Panc1 (cell line): ENCODE data around the gene PKP2. TPM values are rescaled to one million over a fixed set of nuclear protein-coding genes. Genes with fewer than 3 reads are reported as not detected.

Source experiments
- ATAC-seq: fragments of 200-7000 bp; cut with Tn5 transposase; 2 replicates; pipeline ENCODE4 v1.9.1; 2020; ENCODE audit warnings: mild to moderate bottlenecking, moderate library complexity
- BruUV-seq: library from RNA; stranded (reverse); fragments of 400-500 nt; replicated peaks from 2 replicates; lab custom pipeline; 2021; lab: Mats Ljungman, UMichigan
- CTCF ChIA-PET: fragments of 300-600 bp; sonication (Branson Sonifier 250); formaldehyde crosslinking; loops from one replicate; lab custom pipeline; 2022; ENCODE audit warnings: antibody characterized with exemption; lab: Charles Lee
- POLR2A ChIA-PET: fragments of 300-600 bp; sonication (Branson Sonifier 250); formaldehyde crosslinking; loops from one replicate; lab custom pipeline; 2022; ENCODE audit warnings: antibody characterized with exemption; lab: Charles Lee
- DNase-seq: peaks from one replicate; pipeline ENCODE4 v3.0.0-alpha.2; 2010; ENCODE audit warnings: low read depth, low spot score
- H3K27ac ChIP-seq: 2 replicates; pipeline ENCODE4 v1.5.1; 2011; ENCODE audit warnings: mild to moderate bottlenecking, low read length, inconsistent platforms
- H3K27me3 ChIP-seq: fragments of 200-500 bp; sonication (Bioruptor generic); 2 replicates; pipeline ENCODE4 v1.6.0; 2014; ENCODE audit warnings: low read length, inconsistent platforms; ENCODE audit not compliant: control insufficient read depth, insufficient read depth
- H3K36me3 ChIP-seq: fragments of 200-500 bp; sonication (Bioruptor generic); 2 replicates; pipeline ENCODE4 v1.5.1; 2014; ENCODE audit warnings: inconsistent platforms, mild to moderate bottlenecking, low read length, moderate library complexity; ENCODE audit not compliant: control insufficient read depth, insufficient read depth
- H3K4me1 ChIP-seq: 2 replicates; pipeline ENCODE4 v1.5.1; 2011; ENCODE audit warnings: inconsistent platforms, mild to moderate bottlenecking, low read length, moderate library complexity; ENCODE audit not compliant: control insufficient read depth, insufficient read depth
- H3K4me3 ChIP-seq, 2 experiments: 2 replicates each; pipeline ENCODE4 v1.5.1; 2011 to 2012; ENCODE audit warnings: low read depth in 2 of 2, low read length in 2 of 2, mild to moderate bottlenecking in 2 of 2, inconsistent platforms in 1 of 2, moderate library complexity in 1 of 2
- H3K9me3 ChIP-seq: fragments of 200-500 bp; sonication (Bioruptor generic); 2 replicates; pipeline ENCODE4 v1.5.1; 2014; ENCODE audit warnings: low read depth, mild to moderate bottlenecking, inconsistent platforms, low read length, moderate library complexity; ENCODE audit not compliant: control insufficient read depth, insufficient read depth
- POLR2AphosphoS5 ChIP-seq: IDR thresholded peaks from 2 replicates; pipeline ENCODE4 v1.6.1; 2012; ENCODE audit warnings: mild to moderate bottlenecking, low read depth, low read length, moderate library complexity
- REST ChIP-seq, 2 experiments: IDR thresholded peaks; 2 replicates each; pipeline ENCODE4 v1.6.1; 2011 to 2012; ENCODE audit warnings: low read depth in 2 of 2, control low read depth in 1 of 2, low read length in 1 of 2, mild to moderate bottlenecking in 1 of 2, moderate library complexity in 1 of 2; ENCODE audit not compliant: insufficient read depth in 1 of 2
- SIN3A ChIP-seq: IDR thresholded peaks from 2 replicates; pipeline ENCODE4 v1.6.1; 2012; ENCODE audit warnings: low read depth, mild to moderate bottlenecking, low read length, moderate library complexity, borderline replicate concordance; ENCODE audit not compliant: insufficient read depth
- TCF7L2 ChIP-seq: IDR thresholded peaks from 2 replicates; pipeline ENCODE4 v1.6.1; 2011; ENCODE audit warnings: mild to moderate bottlenecking, low read depth, low read length, inconsistent platforms
- in situ Hi-C: cut with HindIII; loops from 2 replicates; pipeline ENCODE4 v1.10.0; 2016; ENCODE audit warnings: low sequenced_read_pairs, low pct_unique_long_range_greater_than_20kb
- intact Hi-C: fragments of 100-400 bp; cut with micrococcal nuclease; formaldehyde crosslinking; loops from one replicate; pipeline ENCODE4 v1.10.0; 2022; ENCODE audit not compliant: unreplicated experiment
- total RNA-seq: library from RNA; stranded (reverse); gene quantifications from one replicate; pipeline ENCODE4 v1.2.1, GENCODE V29; 2021; ENCODE audit not compliant: unreplicated experiment
- TF ChIP-seq, protein P1 (sequence below): fragments of 450-650 bp; IDR thresholded peaks from 2 replicates; pipeline ENCODE4 v1.5.1; 2017; ENCODE audit warnings: mild to moderate bottlenecking

Gene PKP2
- total RNA-seq, 1 experiment from 2014 or later: 2.2 TPM

- no peaks in the 10 kb centered on the region for H3K4me1 ChIP-seq
- H3K27me3 ChIP-seq: peaks cover 16% of the 10 kb centered on the region
- no peak for ATAC-seq
- no peaks in the 10 kb centered on the region for H3K36me3 ChIP-seq
- H3K27ac ChIP-seq: no peak overlapping the region
- DNase-seq: no peak
- POLR2A ChIA-PET: no interaction called here
- CTCF ChIA-PET: no interaction called here
- BruUV-seq: no TSS peak
- no peaks in the 10 kb centered on the region for H3K9me3 ChIP-seq
- in situ Hi-C loops (no loop called here), intact Hi-C loops (no loop called here)
- no peak overlapping the region for H3K4me3 ChIP-seq
- TF ChIP-seq TCF7L2 (no peak), POLR2AphosphoS5 (no peak), SIN3A (no peak), REST (IDR thresholded peaks at IDR 0.05; ENCODE audit: insufficient read depth in 1 of 2, low read depth in 2 of 2, low read length in 1 of 2) (no peak)
- TF ChIP-seq, protein P1, sequence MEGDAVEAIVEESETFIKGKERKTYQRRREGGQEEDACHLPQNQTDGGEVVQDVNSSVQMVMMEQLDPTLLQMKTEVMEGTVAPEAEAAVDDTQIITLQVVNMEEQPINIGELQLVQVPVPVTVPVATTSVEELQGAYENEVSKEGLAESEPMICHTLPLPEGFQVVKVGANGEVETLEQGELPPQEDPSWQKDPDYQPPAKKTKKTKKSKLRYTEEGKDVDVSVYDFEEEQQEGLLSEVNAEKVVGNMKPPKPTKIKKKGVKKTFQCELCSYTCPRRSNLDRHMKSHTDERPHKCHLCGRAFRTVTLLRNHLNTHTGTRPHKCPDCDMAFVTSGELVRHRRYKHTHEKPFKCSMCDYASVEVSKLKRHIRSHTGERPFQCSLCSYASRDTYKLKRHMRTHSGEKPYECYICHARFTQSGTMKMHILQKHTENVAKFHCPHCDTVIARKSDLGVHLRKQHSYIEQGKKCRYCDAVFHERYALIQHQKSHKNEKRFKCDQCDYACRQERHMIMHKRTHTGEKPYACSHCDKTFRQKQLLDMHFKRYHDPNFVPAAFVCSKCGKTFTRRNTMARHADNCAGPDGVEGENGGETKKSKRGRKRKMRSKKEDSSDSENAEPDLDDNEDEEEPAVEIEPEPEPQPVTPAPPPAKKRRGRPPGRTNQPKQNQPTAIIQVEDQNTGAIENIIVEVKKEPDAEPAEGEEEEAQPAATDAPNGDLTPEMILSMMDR: no peak
These were observed 5.0 kb upstream of the PKP2 start for GRCh38 chr12:32901553-32901952.

DNA sequence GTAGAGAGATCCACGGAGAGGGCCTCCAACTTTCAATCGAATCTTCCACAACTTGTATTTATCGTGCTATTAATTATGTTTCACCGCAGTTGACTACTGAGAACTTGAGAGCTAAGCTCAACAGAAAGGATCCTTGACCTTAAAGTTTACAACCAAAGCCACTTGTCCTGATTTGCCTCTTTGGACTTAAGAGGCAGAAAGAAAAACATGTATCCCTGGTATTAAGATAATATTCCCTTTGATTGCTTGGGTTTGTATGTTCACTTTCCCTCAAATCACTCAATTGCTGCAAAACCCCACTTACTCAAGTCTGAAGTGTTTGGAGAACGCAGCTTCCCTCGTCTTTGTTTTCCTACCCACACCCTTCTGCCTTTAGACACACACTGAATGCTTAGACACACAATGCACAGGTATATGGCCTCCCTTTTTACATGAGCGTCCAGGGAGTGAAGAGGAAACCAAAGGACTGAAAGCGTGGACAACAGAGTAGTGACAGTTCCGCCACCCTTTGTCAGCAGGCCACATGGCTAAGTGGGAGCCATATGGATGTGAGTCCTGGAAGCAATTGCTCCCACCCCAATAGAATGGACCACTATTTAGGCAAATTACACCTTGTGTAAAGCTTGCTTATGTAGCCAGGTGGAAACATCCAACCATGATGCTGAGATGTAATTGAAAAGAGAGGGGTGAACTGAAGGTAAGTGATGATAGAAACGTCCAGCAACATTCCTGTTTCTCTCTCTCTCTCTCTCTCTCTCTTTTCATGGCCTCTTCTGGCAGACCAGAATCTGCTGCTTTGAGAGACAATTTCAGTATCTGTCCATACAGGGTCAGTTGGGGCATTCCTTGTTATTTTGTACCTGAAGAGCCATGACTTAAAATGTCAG is 1.4 kb upstream of the PKP2 start:
- no peak for DNase-seq
- in situ Hi-C loops: no loop called here
- intact Hi-C loops: no loop called here
- no peak overlapping the region for H3K27ac ChIP-seq
- no TSS peak for BruUV-seq
- peak overlapping the region in 1 of 2 experiments; percentile 65; a peak in 1 of 4 replicates for H3K4me3 ChIP-seq
- no peak for TF ChIP-seq SIN3A
- no peak for TF ChIP-seq POLR2AphosphoS5
- TF ChIP-seq, protein P1: no peak
- TF ChIP-seq REST (IDR thresholded peaks at IDR 0.05; ENCODE audit: insufficient read depth in 1 of 2, low read depth in 2 of 2, low read length in 1 of 2): no peak
- TF ChIP-seq TCF7L2: no peak
- no peak for ATAC-seq
- H3K36me3 ChIP-seq: no peaks in the 10 kb centered on the region
- peaks cover 44% of the 10 kb centered on the region for H3K27me3 ChIP-seq
- ChIA-PET POLR2A (no interaction called here), CTCF (no interaction called here)
- H3K4me1 ChIP-seq: 0 out of 2 replicates have a peak, but pooled peaks cover 7% of the 10 kb centered on the region
- H3K9me3 ChIP-seq: no peaks in the 10 kb centered on the region
